ENCODE data around the gene PAPOLA. TPM values are rescaled to one million over a fixed set of nuclear protein-coding genes. Genes with fewer than 3 reads are reported as not detected.
A peak's percentile ranks its signal among the peaks of the same experiment; 100 is the strongest.

PAPOLA gene
- total RNA-seq, 1 donor from 2014 or later, result 64.2 TPM

GRCh38 chr14:96481731-96482314 is 20.4 kb upstream of the PAPOLA start:
- Histone ChIP-seq H3K27me3 (no peaks in the 10 kb centered on the region), H3K27ac (no peak overlapping the region), H3K36me3 (no peaks in the 10 kb centered on the region), H3K4me3 (no peak overlapping the region), H3K4me1 (no peaks in the 10 kb centered on the region), H3K9me3 (no peaks in the 10 kb centered on the region)
- DNase-seq (ENCODE audit: low spot score in 2 of 2), result peak in 1 of 2 donors; percentile 12
- intact Hi-C loops (cut with DNase I), result no loop called here
- TF ChIP-seq CTCF (IDR thresholded peaks at IDR 0.05), result no peak

GRCh38 chr14:96482986-96483385 is 19.2 kb upstream of the PAPOLA start:
- H3K4me3 ChIP-seq, result no peak overlapping the region
- H3K9me3 ChIP-seq, result no peaks in the 10 kb centered on the region
- no peak for TF ChIP-seq CTCF (IDR thresholded peaks at IDR 0.05)
- no peaks in the 10 kb centered on the region for H3K27me3 ChIP-seq
- DNase-seq (ENCODE audit: low spot score in 2 of 2), result peak in 1 of 2 donors; percentile 15
- H3K36me3 ChIP-seq, result no peaks in the 10 kb centered on the region
- no peaks in the 10 kb centered on the region for H3K4me1 ChIP-seq
- no peak overlapping the region for H3K27ac ChIP-seq
- intact Hi-C loops (cut with DNase I), result no loop called here

- no peaks in the 10 kb centered on the region for H3K27me3 ChIP-seq
- H3K36me3 ChIP-seq, result no peaks in the 10 kb centered on the region
- no peak for TF ChIP-seq CTCF (IDR thresholded peaks at IDR 0.05)
- no peak overlapping the region for H3K4me3 ChIP-seq
- no peak for DNase-seq (ENCODE audit: low spot score in 2 of 2)
- no peak overlapping the region for H3K27ac ChIP-seq
- intact Hi-C loops (cut with DNase I), result no loop called here
- H3K9me3 ChIP-seq, result no peaks in the 10 kb centered on the region
- no peaks in the 10 kb centered on the region for H3K4me1 ChIP-seq
Observed at GRCh38 chr14:96484399-96484798, 17.8 kb upstream of the PAPOLA start.

- no peaks in the 10 kb centered on the region for H3K4me1 ChIP-seq
Observed at GRCh38 chr14:96486705-96487104, 15.5 kb upstream of the PAPOLA start.

GRCh38 chr14:96489327-96489726 is 12.9 kb upstream of the PAPOLA start:
- no peak for TF ChIP-seq CTCF (IDR thresholded peaks at IDR 0.05)

More at GRCh38 chr14:96486705-96487104, 15.5 kb upstream of the PAPOLA start:
- Histone ChIP-seq H3K4me3 (no peak overlapping the region), H3K27me3 (no peaks in the 10 kb centered on the region), H3K9me3 (no peaks in the 10 kb centered on the region), H3K27ac (no peak overlapping the region), H3K36me3 (no peaks in the 10 kb centered on the region)
- no peak for DNase-seq (ENCODE audit: low spot score in 2 of 2)
- TF ChIP-seq CTCF (IDR thresholded peaks at IDR 0.05), result no peak
- intact Hi-C loops (cut with DNase I), result no loop called here

GRCh38 chr14:96493178-96493577 is 9.0 kb upstream of the PAPOLA start:
- Histone ChIP-seq H3K36me3 (no peaks in the 10 kb centered on the region), H3K9me3 (no peaks in the 10 kb centered on the region), H3K4me3 (no peak overlapping the region), H3K27ac (no peak overlapping the region), H3K27me3 (no peaks in the 10 kb centered on the region), H3K4me1 (no peaks in the 10 kb centered on the region)
- intact Hi-C loops (cut with DNase I), result no loop called here
- no peak for DNase-seq (ENCODE audit: low spot score in 2 of 2)
- no peak for TF ChIP-seq CTCF (IDR thresholded peaks at IDR 0.05)

More at GRCh38 chr14:96489327-96489726, 12.9 kb upstream of the PAPOLA start:
- H3K36me3 ChIP-seq, result no peaks in the 10 kb centered on the region
- no peak overlapping the region for H3K27ac ChIP-seq
- no peaks in the 10 kb centered on the region for H3K4me1 ChIP-seq
- no peak for DNase-seq (ENCODE audit: low spot score in 2 of 2)
- no peak overlapping the region for H3K4me3 ChIP-seq
- H3K9me3 ChIP-seq, result no peaks in the 10 kb centered on the region
- H3K27me3 ChIP-seq, result no peaks in the 10 kb centered on the region
- intact Hi-C loops (cut with DNase I), result no loop called here
